Effector CD8-positive, alpha-beta T cell (primary cell): Measurements from ENCODE around the gene GTPBP3.

Experiments
- DNase-seq: peaks from one replicate; lab custom pipeline; 2025; lab: John Stamatoyannopoulos, UW

Gene GTPBP3

GRCh38 chr19:17385878-17386611 lies 48.7 kb downstream of the GTPBP3 start:
- DNase-seq: peak; percentile 43

GRCh38 chr19:17389288-17389687 lies 51.9 kb downstream of the GTPBP3 start:
- DNase-seq: no peak

- DNase-seq: no peak
Observed at GRCh38 chr19:17389957-17390664, 52.8 kb downstream of the GTPBP3 start.

- DNase-seq: peak; percentile 81
Observed at GRCh38 chr19:17390665-17391370, 53.5 kb downstream of the GTPBP3 start.

- DNase-seq: no peak
Observed at GRCh38 chr19:17391371-17392151, 54.2 kb downstream of the GTPBP3 start.
